K562 (cell line): ENCODE results near the gene RPL27. TPM values are rescaled to one million over a fixed set of nuclear protein-coding genes. Genes with fewer than 3 reads are reported as not detected.

ENCODE experiments used
- EP400 ChIP-seq: fragments of 450-650 bp; IDR thresholded peaks from 2 replicates; pipeline ENCODE4 v1.6.1; 2017; ENCODE audit warnings: antibody characterized with exemption, mild to moderate bottlenecking, moderate library complexity
- FOXA1 ChIP-seq: fragments of 450-650 bp; IDR thresholded peaks from 2 replicates; pipeline ENCODE4 v1.6.1; 2016; ENCODE audit warnings: mild to moderate bottlenecking, borderline replicate concordance
- FOXM1 ChIP-seq, 2 experiments: fragments of 450-650 bp in 1 of 2; sonication (generic) in 1 of 2; formaldehyde crosslinking in 1 of 2; IDR thresholded peaks; 2 replicates each; pipeline versions ENCODE4 v1.6.1 to v1.9.0; 2017 to 2022; ENCODE audit warnings: low read depth in 2 of 2, mild to moderate bottlenecking in 2 of 2, missing genetic modification reagents in 1 of 2, moderate library complexity in 1 of 2
- HCFC1 ChIP-seq: IDR thresholded peaks from 2 replicates; pipeline ENCODE4 v1.6.1; 2012; ENCODE audit warnings: low read depth, low read length, improper control_type of control experiment
- HLTF ChIP-seq: fragments of 450-650 bp; IDR thresholded peaks from 2 replicates; pipeline ENCODE4 v1.6.1; 2016
- HMG20B ChIP-seq: fragments of 250-450 bp; sonication (Bioruptor Pico); IDR thresholded peaks from 2 replicates; pipeline ENCODE4 v1.5.0; 2021; ENCODE audit warnings: mild to moderate bottlenecking
- HNRNPL ChIP-seq: fragments of 200-400 bp; formaldehyde crosslinking; IDR thresholded peaks from 2 replicates; pipeline ENCODE4 v1.6.1; 2017; ENCODE audit warnings: low read depth, mild to moderate bottlenecking, low read length
- KDM5B ChIP-seq: fragments of 200-600 bp; sonication (generic); IDR thresholded peaks from 2 replicates; pipeline ENCODE4 v1.6.1; 2012; ENCODE audit warnings: low read depth, mild to moderate bottlenecking, moderate library complexity, low read length, control low read depth, inconsistent platforms; ENCODE audit not compliant: insufficient replicate concordance
- KLF6 ChIP-seq: fragments of 250-450 bp; sonication (Bioruptor Pico); IDR thresholded peaks from 2 replicates; pipeline ENCODE4 v1.4.0; 2020; ENCODE audit warnings: mild to moderate bottlenecking, moderate library complexity, borderline replicate concordance
- NR2C2 ChIP-seq, 2 experiments: fragments of 200-800 bp in 1 of 2; sonication (Bioruptor generic) in 1 of 2; sonication (generic) in 1 of 2; formaldehyde crosslinking in 1 of 2; IDR thresholded peaks; 2 replicates each; pipeline versions ENCODE4 v1.6.1 to v1.8.0; 2016 to 2022; ENCODE audit warnings: mild to moderate bottlenecking in 1 of 2, missing compliant biosample characterization in 1 of 2, missing genetic modification characterization in 1 of 2, missing genetic modification reagents in 1 of 2
- PPARD ChIP-seq: fragments of 250-450 bp; sonication (Bioruptor Pico); IDR thresholded peaks from 2 replicates; pipeline ENCODE4 v1.8.0; 2022; ENCODE audit warnings: inconsistent platforms, mild to moderate bottlenecking, moderate library complexity
- RAD21 ChIP-seq, 2 experiments: fragments of 250-450 bp in 1 of 2; fragments of 450-650 bp in 1 of 2; sonication (Bioruptor Pico) in 1 of 2; formaldehyde crosslinking in 1 of 2; IDR thresholded peaks in 1 of 2; conservative IDR thresholded peaks in 1 of 2; 2 replicates each; pipeline versions ENCODE4 v1.4.0 to v1.8.0; 2020 to 2022; ENCODE audit warnings: mild to moderate bottlenecking in 2 of 2, moderate library complexity in 1 of 2
- SMAD2 ChIP-seq: fragments of 150-350 bp; IDR thresholded peaks from 2 replicates; pipeline ENCODE4 v1.6.1; 2014; ENCODE audit warnings: low read depth, mild to moderate bottlenecking, low read length
- SMAD3 ChIP-seq: fragments of 450-650 bp; formaldehyde crosslinking; conservative IDR thresholded peaks from 2 replicates; pipeline ENCODE4 v1.4.0; 2020; ENCODE audit warnings: mild to moderate bottlenecking
- SP1 ChIP-seq: sonication (generic); formaldehyde crosslinking; IDR thresholded peaks from 2 replicates; pipeline ENCODE4 v1.8.1; 2022; ENCODE audit warnings: mild to moderate bottlenecking, missing genetic modification reagents
- TAL1 ChIP-seq: fragments of 450-650 bp; IDR thresholded peaks from 2 replicates; pipeline ENCODE4 v1.6.1; 2016; ENCODE audit warnings: mild to moderate bottlenecking
- TEAD2 ChIP-seq: fragments of 450-650 bp; IDR thresholded peaks from 2 replicates; pipeline ENCODE4 v1.6.1; 2016; ENCODE audit warnings: missing genetic modification characterization, control low read depth, missing compliant biosample characterization
- ZNF316 ChIP-seq: fragments of 450-650 bp; IDR thresholded peaks from 2 replicates; pipeline ENCODE4 v1.6.1; 2016
- ZNF764 ChIP-seq: fragments of 250-450 bp; sonication (Bioruptor Pico); IDR thresholded peaks from 2 replicates; pipeline ENCODE4 v1.4.0; 2020; ENCODE audit warnings: low read depth, mild to moderate bottlenecking, moderate library complexity
- polyA plus RNA-seq, 8 experiments: library from polyadenylated mRNA; depleted of rRNA in 4 of 8; stranded (reverse) in 5 of 8; unstranded in 3 of 8; fragments of >200 nt; fragmentation: Nextera tagmentation in 2 of 8; fragmentation: Illumina TruSeq in 1 of 8; extraction: Ambion mirVana in 2 of 8; extraction: Trizol in 1 of 8; gene quantifications; 2 replicates each; pipeline versions ENCODE4 v1.2.1 to v1.2.3, GENCODE V29; 2011 to 2014; ENCODE audit warnings: inconsistent platforms in 1 of 8, missing spikeins in 1 of 8
- total RNA-seq, 7 experiments: library from RNA; depleted of rRNA in 6 of 7; stranded (reverse); fragments of >200 nt in 6 of 7; fragmentation: Illumina TruSeq in 2 of 7; extraction: Trizol in 2 of 7; gene quantifications; 2 replicates each; pipeline versions ENCODE4 v1.2.1 to v1.2.3, GENCODE V29; 2011 to 2021; ENCODE audit warnings: low replicate concordance in 1 of 7
- TF ChIP-seq, protein P1 (sequence below): fragments of 450-650 bp; IDR thresholded peaks from 2 replicates; pipeline ENCODE4 v1.6.1; 2017; ENCODE audit warnings: mild to moderate bottlenecking, moderate library complexity
- TF ChIP-seq, protein P2 (sequence below): sonication (generic); formaldehyde crosslinking; IDR thresholded peaks from 2 replicates; pipeline ENCODE4 v1.8.0; 2022; ENCODE audit warnings: mild to moderate bottlenecking, low read depth, missing genetic modification reagents
- TF ChIP-seq, protein P3 (sequence below): fragments of 450-650 bp; IDR thresholded peaks from 2 replicates; pipeline ENCODE4 v1.6.1; 2016; ENCODE audit warnings: missing biosample characterization, missing genetic modification characterization

The RPL27 gene
- total and polyA plus RNA-seq, 9 of the 15 experiments (the other 6 are each of a cell fraction or from before 2014, with no cell fraction given): 1,539 to 6,155 (median 3,710) TPM

DNA sequence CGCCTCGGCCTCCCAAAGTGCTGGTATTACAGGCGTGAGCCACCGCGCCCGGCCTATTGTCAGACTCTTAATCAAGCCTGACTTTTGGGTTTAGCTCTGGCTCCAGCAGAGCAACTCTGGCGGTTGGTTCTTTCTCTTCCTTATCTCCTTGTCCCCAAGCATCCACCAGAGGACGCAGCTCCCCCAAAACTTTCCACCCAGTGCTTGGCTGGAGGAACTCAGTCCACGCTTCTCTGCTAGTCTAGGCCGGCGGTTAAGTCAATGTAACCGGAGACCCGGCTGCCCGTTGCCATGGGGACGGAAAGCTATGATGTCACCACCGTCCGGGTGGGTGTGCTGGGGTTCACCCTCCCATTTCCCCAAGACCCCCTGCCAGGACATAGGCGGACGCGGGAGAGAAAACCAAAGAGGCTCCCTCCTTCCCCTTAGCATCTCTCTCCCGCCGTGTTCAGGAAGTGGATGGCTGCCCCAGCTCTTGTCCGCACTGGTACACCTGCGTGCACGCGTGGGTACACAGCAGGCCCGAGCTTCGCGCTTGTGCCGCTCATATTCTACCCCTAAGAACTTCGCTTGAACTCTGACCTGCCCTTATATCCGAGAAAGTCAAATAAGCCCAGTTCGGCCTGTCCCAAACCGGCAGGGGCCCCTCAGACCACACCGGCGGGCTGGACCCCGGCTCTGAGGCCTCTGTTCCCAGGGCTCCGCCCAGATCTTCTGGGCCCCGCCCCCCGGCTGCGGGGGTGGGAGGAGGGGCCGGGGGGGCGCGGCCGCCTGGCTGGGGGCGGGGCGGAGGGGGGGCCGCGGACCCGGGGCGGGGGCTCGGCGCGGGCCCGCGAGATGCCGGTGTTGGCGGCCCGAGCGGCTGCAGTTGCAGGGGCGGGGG lies 26.4 kb downstream of the RPL27 start, which contains the start of gene RND2 (continued):
- TF ChIP-seq RAD21 (CRISPR knock-in tag; conservative IDR thresholded peaks at IDR 0.05 in 1 of 2, IDR thresholded peaks at IDR 0.05 in 1 of 2): peak; percentile 75 to 87
- TF ChIP-seq, protein P1, sequence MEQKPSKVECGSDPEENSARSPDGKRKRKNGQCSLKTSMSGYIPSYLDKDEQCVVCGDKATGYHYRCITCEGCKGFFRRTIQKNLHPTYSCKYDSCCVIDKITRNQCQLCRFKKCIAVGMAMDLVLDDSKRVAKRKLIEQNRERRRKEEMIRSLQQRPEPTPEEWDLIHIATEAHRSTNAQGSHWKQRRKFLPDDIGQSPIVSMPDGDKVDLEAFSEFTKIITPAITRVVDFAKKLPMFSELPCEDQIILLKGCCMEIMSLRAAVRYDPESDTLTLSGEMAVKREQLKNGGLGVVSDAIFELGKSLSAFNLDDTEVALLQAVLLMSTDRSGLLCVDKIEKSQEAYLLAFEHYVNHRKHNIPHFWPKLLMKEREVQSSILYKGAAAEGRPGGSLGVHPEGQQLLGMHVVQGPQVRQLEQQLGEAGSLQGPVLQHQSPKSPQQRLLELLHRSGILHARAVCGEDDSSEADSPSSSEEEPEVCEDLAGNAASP: no peak
- TF ChIP-seq FOXM1 (IDR thresholded peaks at IDR 0.05; ENCODE audit: low read depth): no peak
- TF ChIP-seq FOXM1 (CRISPR knock-in tag; IDR thresholded peaks at IDR 0.05; ENCODE audit: low read depth): no peak
- TF ChIP-seq EP400: peak; percentile 84
- no peak for TF ChIP-seq KLF6 (CRISPR knock-in tag)
- TF ChIP-seq NR2C2 (CRISPR knock-in tag; IDR thresholded peaks at IDR 0.05): no peak
- peak; percentile 61; the same call in 1 of the 2 replicates for TF ChIP-seq NR2C2 (tag; IDR thresholded peaks at IDR 0.05)
- TF ChIP-seq, protein P2, sequence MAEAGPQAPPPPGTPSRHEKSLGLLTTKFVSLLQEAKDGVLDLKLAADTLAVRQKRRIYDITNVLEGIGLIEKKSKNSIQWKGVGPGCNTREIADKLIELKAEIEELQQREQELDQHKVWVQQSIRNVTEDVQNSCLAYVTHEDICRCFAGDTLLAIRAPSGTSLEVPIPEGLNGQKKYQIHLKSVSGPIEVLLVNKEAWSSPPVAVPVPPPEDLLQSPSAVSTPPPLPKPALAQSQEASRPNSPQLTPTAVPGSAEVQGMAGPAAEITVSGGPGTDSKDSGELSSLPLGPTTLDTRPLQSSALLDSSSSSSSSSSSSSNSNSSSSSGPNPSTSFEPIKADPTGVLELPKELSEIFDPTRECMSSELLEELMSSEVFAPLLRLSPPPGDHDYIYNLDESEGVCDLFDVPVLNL (CRISPR knock-in tag): 0 out of 2 replicates have a peak, but pooled peaks have one; percentile 23
- no peak for TF ChIP-seq PPARD (CRISPR knock-in tag)
- no peak for TF ChIP-seq ZNF316
- TF ChIP-seq HMG20B (CRISPR knock-in tag): no peak
- TF ChIP-seq ZNF764: no peak
- TF ChIP-seq TAL1: no peak
- TF ChIP-seq KDM5B: no peak
- TF ChIP-seq, protein P3, sequence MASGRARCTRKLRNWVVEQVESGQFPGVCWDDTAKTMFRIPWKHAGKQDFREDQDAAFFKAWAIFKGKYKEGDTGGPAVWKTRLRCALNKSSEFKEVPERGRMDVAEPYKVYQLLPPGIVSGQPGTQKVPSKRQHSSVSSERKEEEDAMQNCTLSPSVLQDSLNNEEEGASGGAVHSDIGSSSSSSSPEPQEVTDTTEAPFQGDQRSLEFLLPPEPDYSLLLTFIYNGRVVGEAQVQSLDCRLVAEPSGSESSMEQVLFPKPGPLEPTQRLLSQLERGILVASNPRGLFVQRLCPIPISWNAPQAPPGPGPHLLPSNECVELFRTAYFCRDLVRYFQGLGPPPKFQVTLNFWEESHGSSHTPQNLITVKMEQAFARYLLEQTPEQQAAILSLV (tag): no peak
- no peak for TF ChIP-seq HNRNPL
- 0 out of 2 replicates have a peak, but pooled peaks have one; percentile 25 for TF ChIP-seq HLTF
- peak; percentile 33; the same call in 1 of the 2 replicates for TF ChIP-seq HCFC1
- peak; percentile 53; the same call in 1 of the 2 replicates for TF ChIP-seq SP1 (CRISPR knock-in tag)
- TF ChIP-seq SMAD2: no peak
- no peak for TF ChIP-seq SMAD3 (CRISPR knock-in tag)
- no peak for TF ChIP-seq FOXA1
- TF ChIP-seq TEAD2: no peak
